Measurements from ENCODE around the gene CPB2. TPM values are rescaled to one million over a fixed set of nuclear protein-coding genes. Genes with fewer than 3 reads are reported as not detected.

CPB2 gene
- total RNA-seq, 1 experiment from 2014 or later: not detected

GRCh38 chr13:46035066-46035465, 69.8 kb downstream of the CPB2 start:
- H3K27me3 ChIP-seq (ENCODE audit: low read length): no peaks in the 10 kb centered on the region
- peaks cover 82% of the 10 kb centered on the region for H3K36me3 ChIP-seq (ENCODE audit: insufficient read depth, low read length)
- H3K79me2 ChIP-seq (ENCODE audit: low read length): peaks cover 94% of the 10 kb centered on the region
- H2AFZ ChIP-seq (ENCODE audit: low read length): no peak overlapping the region
- H3K27ac ChIP-seq (ENCODE audit: low read length): no peak overlapping the region
- no peaks in the 10 kb centered on the region for H3K9me2 ChIP-seq (replicated peaks; ENCODE audit: insufficient read depth, low read length)
- H3K9me3 ChIP-seq (ENCODE audit: low read length): peaks cover 9% of the 10 kb centered on the region; the same call in 1 of the 2 replicates
- H3K4me2 ChIP-seq (ENCODE audit: low read depth, low read length, poor library complexity, severe bottlenecking): no peak overlapping the region
- no peaks in the 10 kb centered on the region for H3K4me1 ChIP-seq (ENCODE audit: low read length)
- H3K9ac ChIP-seq (ENCODE audit: low read length): no peak overlapping the region
- H4K20me1 ChIP-seq (ENCODE audit: insufficient read depth, low read depth, low read length): no peaks in the 10 kb centered on the region
- no peak for DNase-seq
- no peak overlapping the region for H3K4me3 ChIP-seq (ENCODE audit: low read length)

- Histone ChIP-seq H3K36me3 (ENCODE audit: insufficient read depth, low read length) (peaks cover 70% of the 10 kb centered on the region), H4K20me1 (ENCODE audit: insufficient read depth, low read depth, low read length) (no peaks in the 10 kb centered on the region), H3K9me3 (ENCODE audit: low read length) (peaks cover 11% of the 10 kb centered on the region; the same call in 1 of the 2 replicates), H3K4me3 (ENCODE audit: low read length) (no peak overlapping the region), H3K4me1 (ENCODE audit: low read length) (no peaks in the 10 kb centered on the region), H3K9me2 (replicated peaks; ENCODE audit: insufficient read depth, low read length) (no peaks in the 10 kb centered on the region), H3K27ac (ENCODE audit: low read length) (no peak overlapping the region), H3K79me2 (ENCODE audit: low read length) (peaks cover 97% of the 10 kb centered on the region), H3K4me2 (ENCODE audit: low read depth, low read length, poor library complexity, severe bottlenecking) (no peak overlapping the region), H3K9ac (ENCODE audit: low read length) (no peak overlapping the region), H3K27me3 (ENCODE audit: low read length) (no peaks in the 10 kb centered on the region), H2AFZ (ENCODE audit: low read length) (no peak overlapping the region)
- DNase-seq: no peak
Observed at GRCh38 chr13:46032341-46032740, 72.5 kb downstream of the CPB2 start.

GRCh38 chr13:46031581-46032263, 73.1 kb downstream of the CPB2 start:
- H3K9me3 ChIP-seq (ENCODE audit: low read length): peaks cover 11% of the 10 kb centered on the region; the same call in 1 of the 2 replicates
- peaks cover 64% of the 10 kb centered on the region for H3K36me3 ChIP-seq (ENCODE audit: insufficient read depth, low read length)
- H3K9me2 ChIP-seq (replicated peaks; ENCODE audit: insufficient read depth, low read length): no peaks in the 10 kb centered on the region
- DNase-seq: no peak
- H3K79me2 ChIP-seq (ENCODE audit: low read length): peaks cover 97% of the 10 kb centered on the region
- no peaks in the 10 kb centered on the region for H3K27me3 ChIP-seq (ENCODE audit: low read length)
- no peaks in the 10 kb centered on the region for H3K4me1 ChIP-seq (ENCODE audit: low read length)
- no peak overlapping the region for H3K4me3 ChIP-seq (ENCODE audit: low read length)
- H3K9ac ChIP-seq (ENCODE audit: low read length): no peak overlapping the region
- H2AFZ ChIP-seq (ENCODE audit: low read length): no peak overlapping the region
- no peaks in the 10 kb centered on the region for H4K20me1 ChIP-seq (ENCODE audit: insufficient read depth, low read depth, low read length)
- no peak overlapping the region for H3K27ac ChIP-seq (ENCODE audit: low read length)
- no peak overlapping the region for H3K4me2 ChIP-seq (ENCODE audit: low read depth, low read length, poor library complexity, severe bottlenecking)

- 0 out of 2 replicates have a peak, but pooled peaks cover 3% of the 10 kb centered on the region for H3K9me3 ChIP-seq (ENCODE audit: low read length)
- peaks cover 11% of the 10 kb centered on the region for H3K36me3 ChIP-seq (ENCODE audit: insufficient read depth, low read length)
- H3K4me1 ChIP-seq (ENCODE audit: low read length): peaks cover 28% of the 10 kb centered on the region
- H3K79me2 ChIP-seq (ENCODE audit: low read length): peaks cover 98% of the 10 kb centered on the region
- H3K27ac ChIP-seq (ENCODE audit: low read length): no peak overlapping the region
- H3K9me2 ChIP-seq (replicated peaks; ENCODE audit: insufficient read depth, low read length): no peaks in the 10 kb centered on the region
- no peaks in the 10 kb centered on the region for H3K27me3 ChIP-seq (ENCODE audit: low read length)
- H3K4me3 ChIP-seq (ENCODE audit: low read length): no peak overlapping the region
- DNase-seq: no peak
- no peaks in the 10 kb centered on the region for H4K20me1 ChIP-seq (ENCODE audit: insufficient read depth, low read depth, low read length)
- H3K9ac ChIP-seq (ENCODE audit: low read length): no peak overlapping the region
- H2AFZ ChIP-seq (ENCODE audit: low read length): no peak overlapping the region
- no peak overlapping the region for H3K4me2 ChIP-seq (ENCODE audit: low read depth, low read length, poor library complexity, severe bottlenecking)
Observed at GRCh38 chr13:46025157-46025556, 79.7 kb downstream of the CPB2 start.

GRCh38 chr13:46022481-46022880, 82.4 kb downstream of the CPB2 start:
- no peaks in the 10 kb centered on the region for H3K27me3 ChIP-seq (ENCODE audit: low read length)
- H2AFZ ChIP-seq (ENCODE audit: low read length): no peak overlapping the region
- H4K20me1 ChIP-seq (ENCODE audit: insufficient read depth, low read depth, low read length): no peaks in the 10 kb centered on the region

GRCh38 chr13:46016216-46016615, 88.6 kb downstream of the CPB2 start:
- no peaks in the 10 kb centered on the region for H3K27me3 ChIP-seq (ENCODE audit: low read length)
- DNase-seq: no peak
- no peak overlapping the region for H2AFZ ChIP-seq (ENCODE audit: low read length)
- no peaks in the 10 kb centered on the region for H3K9me3 ChIP-seq (ENCODE audit: low read length)
- H3K4me2 ChIP-seq (ENCODE audit: low read depth, low read length, poor library complexity, severe bottlenecking): no peak overlapping the region
- no peaks in the 10 kb centered on the region for H3K4me1 ChIP-seq (ENCODE audit: low read length)
- H3K79me2 ChIP-seq (ENCODE audit: low read length): peaks cover 57% of the 10 kb centered on the region
- H3K9me2 ChIP-seq (replicated peaks; ENCODE audit: insufficient read depth, low read length): no peaks in the 10 kb centered on the region
- H3K36me3 ChIP-seq (ENCODE audit: insufficient read depth, low read length): peaks cover 49% of the 10 kb centered on the region
- H4K20me1 ChIP-seq (ENCODE audit: insufficient read depth, low read depth, low read length): no peaks in the 10 kb centered on the region
- no peak overlapping the region for H3K4me3 ChIP-seq (ENCODE audit: low read length)
- no peak overlapping the region for H3K9ac ChIP-seq (ENCODE audit: low read length)
- no peak overlapping the region for H3K27ac ChIP-seq (ENCODE audit: low read length)

More at GRCh38 chr13:46022481-46022880, 82.4 kb downstream of the CPB2 start:
- Histone ChIP-seq H3K27ac (ENCODE audit: low read length) (no peak overlapping the region), H3K9me3 (ENCODE audit: low read length) (no peaks in the 10 kb centered on the region), H3K36me3 (ENCODE audit: insufficient read depth, low read length) (peaks cover 22% of the 10 kb centered on the region), H3K4me2 (ENCODE audit: low read depth, low read length, poor library complexity, severe bottlenecking) (peak overlapping the region; percentile 20), H3K9me2 (replicated peaks; ENCODE audit: insufficient read depth, low read length) (no peaks in the 10 kb centered on the region), H3K9ac (ENCODE audit: low read length) (no peak overlapping the region), H3K4me3 (ENCODE audit: low read length) (no peak overlapping the region), H3K79me2 (ENCODE audit: low read length) (peaks cover 86% of the 10 kb centered on the region), H3K4me1 (ENCODE audit: low read length) (peaks cover 28% of the 10 kb centered on the region)
- no peak for DNase-seq

- no peak overlapping the region for H2AFZ ChIP-seq (ENCODE audit: low read length)
- no peaks in the 10 kb centered on the region for H3K4me1 ChIP-seq (ENCODE audit: low read length)
- no peaks in the 10 kb centered on the region for H3K9me3 ChIP-seq (ENCODE audit: low read length)
- no peak overlapping the region for H3K4me3 ChIP-seq (ENCODE audit: low read length)
- no peaks in the 10 kb centered on the region for H3K9me2 ChIP-seq (replicated peaks; ENCODE audit: insufficient read depth, low read length)
- H3K9ac ChIP-seq (ENCODE audit: low read length): no peak overlapping the region
- no peak for DNase-seq
- no peak overlapping the region for H3K27ac ChIP-seq (ENCODE audit: low read length)
- peaks cover 52% of the 10 kb centered on the region for H3K36me3 ChIP-seq (ENCODE audit: insufficient read depth, low read length)
- no peaks in the 10 kb centered on the region for H3K27me3 ChIP-seq (ENCODE audit: low read length)
- no peak overlapping the region for H3K4me2 ChIP-seq (ENCODE audit: low read depth, low read length, poor library complexity, severe bottlenecking)
- no peaks in the 10 kb centered on the region for H4K20me1 ChIP-seq (ENCODE audit: insufficient read depth, low read depth, low read length)
- H3K79me2 ChIP-seq (ENCODE audit: low read length): peaks cover 49% of the 10 kb centered on the region
Observed at GRCh38 chr13:46015366-46015765, 89.5 kb downstream of the CPB2 start.

- H3K9me2 ChIP-seq (replicated peaks; ENCODE audit: insufficient read depth, low read length): no peaks in the 10 kb centered on the region
- no peaks in the 10 kb centered on the region for H4K20me1 ChIP-seq (ENCODE audit: insufficient read depth, low read depth, low read length)
- H3K27me3 ChIP-seq (ENCODE audit: low read length): no peaks in the 10 kb centered on the region
- no peak overlapping the region for H3K4me3 ChIP-seq (ENCODE audit: low read length)
- H3K36me3 ChIP-seq (ENCODE audit: insufficient read depth, low read length): peaks cover 55% of the 10 kb centered on the region
- H3K4me2 ChIP-seq (ENCODE audit: low read depth, low read length, poor library complexity, severe bottlenecking): no peak overlapping the region
- H3K4me1 ChIP-seq (ENCODE audit: low read length): no peaks in the 10 kb centered on the region
- DNase-seq: no peak
- H2AFZ ChIP-seq (ENCODE audit: low read length): no peak overlapping the region
- H3K9ac ChIP-seq (ENCODE audit: low read length): no peak overlapping the region
- H3K79me2 ChIP-seq (ENCODE audit: low read length): peaks cover 35% of the 10 kb centered on the region
- no peak overlapping the region for H3K27ac ChIP-seq (ENCODE audit: low read length)
- no peaks in the 10 kb centered on the region for H3K9me3 ChIP-seq (ENCODE audit: low read length)
Observed at GRCh38 chr13:46012404-46012803, 92.4 kb downstream of the CPB2 start.
